ENCODE data around the gene GCN1. TPM values are rescaled to one million over a fixed set of nuclear protein-coding genes. Genes with fewer than 3 reads are reported as not detected.

GCN1 gene
- total RNA-seq, 1 experiment from 2014 or later, result 117 TPM

Other genes with a start within 250 kb of the GCN1 start
- gene BICDL1, start 205.5 kb downstream of the GCN1 start, total RNA-seq (2014; rRNA removed; shearing (Covaris generic)), result 0.65 and 0.80 TPM in 2 replicates
- gene RAB35, start 78.0 kb downstream of the GCN1 start, total RNA-seq (2014; rRNA removed; shearing (Covaris generic)), result 23.3 and 31.7 TPM in 2 replicates
- gene RPLP0, start 6.4 kb upstream of the GCN1 start, total RNA-seq (2014; rRNA removed; shearing (Covaris generic)), result 3,089 and 3,166 TPM in 2 replicates
- 57.8 and 61.8 TPM in 2 replicates for gene PXN, start 71.0 kb upstream of the GCN1 start, total RNA-seq (2014; rRNA removed; shearing (Covaris generic))
- under 0.01 TPM in 2 replicates for gene RNU4-2, start 97.2 kb upstream of the GCN1 start, total RNA-seq (2014; rRNA removed; shearing (Covaris generic))
- gene RNU4-1, start 98.5 kb upstream of the GCN1 start, total RNA-seq (2014; rRNA removed; shearing (Covaris generic)), result under 0.01 TPM in 2 replicates
- gene SIRT4, start 107.6 kb upstream of the GCN1 start, total RNA-seq (2014; rRNA removed; shearing (Covaris generic)), result 1.8 and 5.6 TPM in 2 replicates
- gene PLA2G1B, start 133.1 kb upstream of the GCN1 start, total RNA-seq (2014; rRNA removed; shearing (Covaris generic)), result not detected in 2 replicates
- 0.33 and 3.1 TPM in 2 replicates for gene MSI1, start 174.4 kb upstream of the GCN1 start, total RNA-seq (2014; rRNA removed; shearing (Covaris generic))
- 944 and 961 TPM in 2 replicates for gene COX6A1, start 243.4 kb upstream of the GCN1 start, total RNA-seq (2014; rRNA removed; shearing (Covaris generic))

All from Daoy (cell line).